GM21717 (cell line): ENCODE data around the gene PRPS1.
"Not testable (repeated sequence)": the region's sequence is repeated elsewhere in the genome, so short reads cannot be mapped to it uniquely, and the experiment has no call there.

ENCODE experiments used
- ATAC-seq: cut with Tn5 transposase; IDR thresholded peaks from one replicate; pipeline ENCODE4 v1.9.1; 2021; ENCODE audit warnings: mild to moderate bottlenecking, moderate library complexity; ENCODE audit not compliant: unreplicated experiment

PRPS1 gene

GRCh38 chrX:107629540-107629909 lies 1.2 kb downstream of the PRPS1 start:
- ATAC-seq: no peak

- no peak for ATAC-seq
Observed at GRCh38 chrX:107630031-107630689, 1.9 kb downstream of the PRPS1 start.

GRCh38 chrX:107632346-107632745 lies 4.0 kb downstream of the PRPS1 start:
- no peak for ATAC-seq

GRCh38 chrX:107646735-107647134 lies 18.4 kb downstream of the PRPS1 start:
- ATAC-seq: no peak

GRCh38 chrX:107648332-107648731 lies 20.0 kb downstream of the PRPS1 start:
- no peak for ATAC-seq

- ATAC-seq: no peak
Observed at GRCh38 chrX:107654566-107654871, 26.2 kb downstream of the PRPS1 start.

- ATAC-seq: peak; percentile 83
Observed at GRCh38 chrX:107654872-107655761, 26.8 kb downstream of the PRPS1 start.

GRCh38 chrX:107656978-107657377 lies 28.7 kb downstream of the PRPS1 start:
- no peak for ATAC-seq

- ATAC-seq: no peak
Observed at GRCh38 chrX:107658660-107659059, 30.4 kb downstream of the PRPS1 start.

- no peak for ATAC-seq
Observed at GRCh38 chrX:107659286-107659685, 31.0 kb downstream of the PRPS1 start.

- no peak for ATAC-seq
Observed at GRCh38 chrX:107659768-107660167, 31.5 kb downstream of the PRPS1 start.

- no peak for ATAC-seq
Observed at GRCh38 chrX:107662145-107662544, 33.8 kb downstream of the PRPS1 start.

- no peak for ATAC-seq
Observed at GRCh38 chrX:107662824-107663223, 34.5 kb downstream of the PRPS1 start.

GRCh38 chrX:107666931-107667330 lies 38.6 kb downstream of the PRPS1 start:
- no peak for ATAC-seq

- no peak for ATAC-seq
Observed at GRCh38 chrX:107667426-107667825, 39.1 kb downstream of the PRPS1 start.

- ATAC-seq: not testable (repeated sequence)
Observed at GRCh38 chrX:107668710-107669109, 40.4 kb downstream of the PRPS1 start.

- ATAC-seq: no peak
Observed at GRCh38 chrX:107669261-107669660, 41.0 kb downstream of the PRPS1 start.

- ATAC-seq: no peak
Observed at GRCh38 chrX:107669885-107670628, 41.7 kb downstream of the PRPS1 start.

GRCh38 chrX:107671256-107671655 lies 42.9 kb downstream of the PRPS1 start:
- not testable (repeated sequence) for ATAC-seq

GRCh38 chrX:107672955-107673378 lies 44.7 kb downstream of the PRPS1 start:
- peak; percentile 39 for ATAC-seq

- no peak for ATAC-seq
Observed at GRCh38 chrX:107673431-107673830, 45.1 kb downstream of the PRPS1 start.
